AG10803 (cell line): ENCODE data around the gene LMAN2.

ENCODE experiments used
- DNase-seq: peaks from one replicate; pipeline ENCODE4 v3.0.0; 2010; ENCODE audit warnings: low read depth
- H3K4me3 ChIP-seq: 2 replicates; pipeline ENCODE4 v1.5.1; 2011; ENCODE audit warnings: mild to moderate bottlenecking, low read length, control low read depth
- CTCF ChIP-seq: conservative IDR thresholded peaks from 2 replicates; pipeline ENCODE4 v1.5.1; 2011; ENCODE audit warnings: mild to moderate bottlenecking, low read length, control low read depth, inconsistent platforms

LMAN2 gene

GRCh38 chr5:177372034-177372896 lies 20.8 kb upstream of the LMAN2 start:
- H3K4me3 ChIP-seq: no peak overlapping the region
- no peak for TF ChIP-seq CTCF
- no peak for DNase-seq

DNA sequence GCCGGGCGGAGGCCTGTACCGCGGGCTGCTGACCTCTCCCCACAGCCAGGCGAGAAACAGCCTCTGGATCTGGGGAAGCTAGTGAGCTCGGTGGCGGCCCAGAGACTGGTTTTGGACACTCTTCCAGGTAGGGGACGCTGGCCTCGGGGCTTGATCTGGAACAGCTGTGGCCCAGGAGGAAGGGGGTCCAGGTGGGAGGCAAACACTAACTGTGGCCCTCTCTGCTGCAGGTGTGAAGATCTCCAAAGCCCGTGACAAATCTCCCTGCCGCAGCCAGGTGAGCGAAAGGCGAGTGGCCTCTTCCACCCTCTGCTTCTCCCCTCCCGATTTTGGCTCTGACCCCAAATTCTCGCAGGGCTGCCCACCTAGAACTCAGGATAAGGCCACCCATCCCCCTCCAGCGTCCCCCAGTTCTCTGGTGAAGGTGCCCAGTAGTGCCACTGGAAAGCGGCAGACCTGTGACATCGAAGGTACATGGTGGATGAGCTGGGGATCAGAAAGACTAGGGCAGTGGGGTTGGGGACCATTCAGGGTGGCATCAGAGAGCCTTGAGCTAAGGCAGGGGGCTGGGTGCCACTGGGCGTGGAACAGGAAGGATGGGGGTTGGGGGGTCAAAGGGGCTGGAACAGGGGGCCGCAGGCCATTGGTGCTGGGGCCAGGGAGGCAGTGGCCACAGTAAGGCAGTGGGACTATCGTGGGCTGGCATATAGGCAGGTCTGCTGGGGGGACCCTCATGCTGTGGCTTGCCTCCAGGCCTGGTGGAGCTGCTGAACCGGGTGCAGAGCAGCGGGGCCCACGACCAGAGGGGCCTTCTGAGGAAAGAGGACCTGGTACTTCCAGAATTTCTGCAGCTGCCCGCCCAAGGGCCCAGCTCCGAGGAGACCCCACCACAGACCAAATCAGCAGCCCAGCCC lies 19.9 kb upstream of the LMAN2 start:
- TF ChIP-seq CTCF: no peak
- peak overlapping the region; percentile 61 for H3K4me3 ChIP-seq
- DNase-seq: no peak

- peak overlapping the region; percentile 61 for H3K4me3 ChIP-seq
- peak; percentile 77 for DNase-seq
- peak; percentile 54 for TF ChIP-seq CTCF
Observed at GRCh38 chr5:177370488-177371119, 19.1 kb upstream of the LMAN2 start.

DNA sequence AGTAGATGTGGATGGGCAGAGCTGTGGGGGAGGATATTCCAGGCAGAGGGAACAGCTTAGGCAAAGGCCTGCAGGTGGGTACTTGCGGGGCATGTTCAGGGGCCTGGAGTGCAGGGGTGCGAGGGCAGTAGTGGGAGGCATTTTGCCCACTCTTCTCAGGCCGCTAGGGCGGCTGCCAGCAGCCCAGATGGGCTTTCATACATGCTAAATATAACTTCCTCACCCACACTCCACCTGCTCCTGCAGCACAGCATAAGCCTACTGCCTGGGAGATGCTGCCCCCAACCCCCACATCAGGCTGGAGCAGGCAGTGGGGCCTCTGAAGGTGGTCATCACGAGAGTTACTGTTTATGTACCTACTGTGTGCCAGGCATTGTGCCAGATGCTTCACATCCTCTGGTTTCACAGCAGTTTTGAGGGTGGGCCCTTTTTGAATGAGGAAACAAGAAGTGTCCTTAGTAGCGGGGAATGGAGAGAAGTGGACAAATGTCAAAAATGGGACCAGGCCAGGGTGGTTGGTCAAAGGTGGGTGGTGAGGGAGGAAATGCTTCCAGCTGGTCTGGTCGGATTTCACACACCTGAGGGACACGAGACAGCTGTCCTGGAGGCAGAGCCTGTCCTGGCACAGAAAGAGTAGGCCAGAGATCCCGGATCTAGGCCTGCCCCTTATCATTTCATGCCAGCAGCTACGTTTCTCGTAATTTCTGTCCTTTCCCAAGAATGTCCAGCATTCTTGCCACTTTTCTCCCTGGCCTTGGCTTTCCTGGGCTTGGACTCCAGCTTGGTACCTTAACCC lies 18.4 kb upstream of the LMAN2 start:
- TF ChIP-seq CTCF: no peak; the same call in 1 of the 2 replicates
- no peak overlapping the region for H3K4me3 ChIP-seq
- no peak for DNase-seq

- DNase-seq: peak; percentile 6
- peak; percentile 67 for TF ChIP-seq CTCF
- H3K4me3 ChIP-seq: no peak overlapping the region
Observed at GRCh38 chr5:177368869-177369644, 17.6 kb upstream of the LMAN2 start.
